Activated naive CD4-positive, alpha-beta T cell treated with anti-CD3 and anti-CD28 coated beads, Interleukin-2, amount 50 U/mL, for 16 hours (primary cell): ENCODE data around the gene HTRA3.

Experiments
- DNase-seq: peaks from one replicate; pipeline ENCODE4 v3.0.0-alpha.2; 2020

The HTRA3 gene

GRCh38 chr4:8235224-8235623, 34.3 kb upstream of the HTRA3 start:
- no peak for DNase-seq

GRCh38 chr4:8235686-8236085, 33.9 kb upstream of the HTRA3 start:
- DNase-seq, result no peak

GRCh38 chr4:8236106-8236919, 33.2 kb upstream of the HTRA3 start:
- no peak for DNase-seq

GRCh38 chr4:8236920-8237195, 32.7 kb upstream of the HTRA3 start:
- DNase-seq, result no peak

GRCh38 chr4:8237256-8237989, 32.1 kb upstream of the HTRA3 start:
- DNase-seq, result no peak

- no peak for DNase-seq
These were observed 31.5 kb upstream of the HTRA3 start for GRCh38 chr4:8238036-8238511.

GRCh38 chr4:8238515-8239053, 31.0 kb upstream of the HTRA3 start:
- DNase-seq, result no peak

GRCh38 chr4:8239226-8239625, 30.3 kb upstream of the HTRA3 start:
- DNase-seq, result no peak

- no peak for DNase-seq
These were observed 29.9 kb upstream of the HTRA3 start for GRCh38 chr4:8239661-8240060.

GRCh38 chr4:8240211-8241041, 29.1 kb upstream of the HTRA3 start:
- DNase-seq, result no peak

- DNase-seq, result no peak
These were observed 28.3 kb upstream of the HTRA3 start for GRCh38 chr4:8241211-8241779.

- DNase-seq, result peak; percentile 82
These were observed 27.5 kb upstream of the HTRA3 start for GRCh38 chr4:8241895-8242696.

- no peak for DNase-seq
These were observed 26.6 kb upstream of the HTRA3 start for GRCh38 chr4:8242782-8243560.

GRCh38 chr4:8244001-8244757, 25.4 kb upstream of the HTRA3 start:
- DNase-seq, result no peak

- DNase-seq, result no peak
These were observed 24.6 kb upstream of the HTRA3 start for GRCh38 chr4:8244931-8245460.

GRCh38 chr4:8245884-8246833, 23.4 kb upstream of the HTRA3 start:
- DNase-seq, result no peak

GRCh38 chr4:8247047-8247930, 22.3 kb upstream of the HTRA3 start:
- no peak for DNase-seq

GRCh38 chr4:8248091-8248490, 21.5 kb upstream of the HTRA3 start:
- no peak for DNase-seq
